Esophagus squamous epithelium (tissue), 4 donors: ENCODE data around the gene FZD4.

Experiments
- CTCF ChIP-seq, 6 experiments: fragments of 450-650 bp in 4 of 6; fragments of 200-600 bp in 2 of 6; sonication (generic) in 2 of 6; IDR thresholded peaks; one replicate each; pipeline ENCODE4 v1.5.1; 2016 to 2019; ENCODE audit warnings: antibody characterized with exemption in 6 of 6, mild to moderate bottlenecking in 4 of 6, moderate library complexity in 4 of 6
- POLR2A ChIP-seq, 4 donors: fragments of 450-650 bp; IDR thresholded peaks; one replicate each; pipeline ENCODE4 v1.6.1; 2017; ENCODE audit warnings: antibody characterized with exemption in 4 of 4, mild to moderate bottlenecking in 4 of 4, moderate library complexity in 3 of 4

GRCh38 chr11:86901599-86901998 is 53.6 kb downstream of the FZD4 start:
- TF ChIP-seq POLR2A (IDR thresholded peaks at IDR 0.05) (no peak), CTCF (IDR thresholded peaks at IDR 0.05) (no peak)
